Activated CD8-positive, alpha-beta T cell treated with anti-CD3 and anti-CD28 coated beads for 36 hours (primary cell): Measurements from ENCODE around the gene NDUFAF5. TPM values are rescaled to one million over a fixed set of nuclear protein-coding genes. Genes with fewer than 3 reads are reported as not detected.

ENCODE experiments used
- ATAC-seq: fragments of 200-7000 bp; cut with Tn5 transposase; one replicate; pipeline ENCODE4 v1.10.0; 2021; ENCODE audit warnings: mild to moderate bottlenecking, moderate library complexity
- CTCF ChIA-PET: fragments of 350-600 bp; sonication (Branson Sonifier 250); formaldehyde crosslinking; loops from one replicate; lab custom pipeline; 2021; ENCODE audit warnings: antibody characterized with exemption; lab: Charles Lee
- POLR2A ChIA-PET: fragments of 350-600 bp; sonication (Branson Sonifier 250); formaldehyde crosslinking; loops from one replicate; lab custom pipeline; 2021; ENCODE audit warnings: antibody characterized with exemption; lab: Charles Lee
- DNase-seq: peaks from one replicate; pipeline ENCODE4 v3.0.0-alpha.2; 2020
- H3K27ac Mint-ChIP-seq: one replicate; pipeline ENCODE4 v1.8.0; 2021; ENCODE audit warnings: mild to moderate bottlenecking, mixed read lengths
- H3K27me3 Mint-ChIP-seq: one replicate; pipeline ENCODE4 v1.8.0; 2021; ENCODE audit warnings: mixed read lengths
- H3K36me3 Mint-ChIP-seq: one replicate; pipeline ENCODE4 v1.8.0; 2021; ENCODE audit warnings: low read depth, mixed read lengths
- H3K4me1 Mint-ChIP-seq: one replicate; pipeline ENCODE4 v1.8.0; 2021; ENCODE audit warnings: low read depth, mixed read lengths
- H3K4me3 Mint-ChIP-seq: one replicate; pipeline ENCODE4 v1.8.0; 2021; ENCODE audit warnings: mild to moderate bottlenecking, moderate library complexity, mixed read lengths
- H3K9me3 Mint-ChIP-seq: one replicate; pipeline ENCODE4 v1.8.0; 2021; ENCODE audit warnings: mixed read lengths
- intact Hi-C: fragments of 100-400 bp; cut with micrococcal nuclease; formaldehyde crosslinking; loops from one replicate; pipeline ENCODE4 v1.10.0; 2022
- total RNA-seq, 2 experiments: library from RNA; stranded (reverse); gene quantifications; one replicate each; pipeline ENCODE4 v1.2.3, GENCODE V29; 2021
- TF ChIP-seq, protein P1 (sequence below): fragments of 200-600 bp; IDR thresholded peaks from one replicate; pipeline ENCODE4 v1.8.0; 2022; ENCODE audit warnings: antibody characterized with exemption, mild to moderate bottlenecking

Gene NDUFAF5
- total RNA-seq, 2 experiments from 2014 or later, result 25.9 to 28.4 TPM

DNA sequence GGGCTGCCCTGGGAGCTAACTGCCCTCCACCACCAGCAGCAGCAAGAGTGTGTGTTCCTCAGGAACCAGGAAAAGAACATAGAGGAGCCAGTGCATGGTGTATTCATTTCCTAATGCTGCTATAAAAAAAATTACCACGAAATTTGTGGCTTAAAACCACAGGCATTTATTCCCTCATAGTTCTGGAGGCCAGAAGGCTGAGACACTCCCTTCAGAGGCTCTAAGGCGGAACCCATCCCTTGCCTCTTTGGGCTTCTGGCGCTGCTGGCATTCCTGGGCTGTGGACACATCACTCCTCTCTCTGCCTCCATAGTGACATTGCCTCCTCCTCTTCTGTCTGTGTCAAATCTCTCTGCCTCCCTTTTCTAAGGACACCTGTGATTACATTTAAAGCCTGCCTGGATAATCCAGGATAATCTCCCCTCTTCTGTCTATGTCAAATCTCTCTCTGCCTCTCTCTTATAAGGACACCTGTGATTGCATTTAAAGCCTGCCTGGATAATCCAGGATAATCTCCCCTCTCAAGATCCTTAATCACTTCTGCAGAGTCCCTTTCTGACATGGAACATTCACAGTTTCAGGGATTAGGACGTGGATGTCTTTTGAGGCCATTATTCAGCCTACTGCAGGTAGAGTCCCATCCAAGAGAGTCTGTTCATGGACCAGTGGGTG is 54.7 kb downstream of the NDUFAF5 start:
- Mint-ChIP-seq H3K27me3 (peaks cover 14% of the 10 kb centered on the region), H3K4me1 (no peaks in the 10 kb centered on the region), H3K9me3 (no peaks in the 10 kb centered on the region), H3K27ac (no peak overlapping the region), H3K4me3 (no peak overlapping the region), H3K36me3 (no peaks in the 10 kb centered on the region)
- ChIA-PET CTCF (no interaction called here), POLR2A (no interaction called here)
- DNase-seq, result no peak
- no peak for ATAC-seq
- intact Hi-C loops, result no loop called here
- TF ChIP-seq, protein P1, sequence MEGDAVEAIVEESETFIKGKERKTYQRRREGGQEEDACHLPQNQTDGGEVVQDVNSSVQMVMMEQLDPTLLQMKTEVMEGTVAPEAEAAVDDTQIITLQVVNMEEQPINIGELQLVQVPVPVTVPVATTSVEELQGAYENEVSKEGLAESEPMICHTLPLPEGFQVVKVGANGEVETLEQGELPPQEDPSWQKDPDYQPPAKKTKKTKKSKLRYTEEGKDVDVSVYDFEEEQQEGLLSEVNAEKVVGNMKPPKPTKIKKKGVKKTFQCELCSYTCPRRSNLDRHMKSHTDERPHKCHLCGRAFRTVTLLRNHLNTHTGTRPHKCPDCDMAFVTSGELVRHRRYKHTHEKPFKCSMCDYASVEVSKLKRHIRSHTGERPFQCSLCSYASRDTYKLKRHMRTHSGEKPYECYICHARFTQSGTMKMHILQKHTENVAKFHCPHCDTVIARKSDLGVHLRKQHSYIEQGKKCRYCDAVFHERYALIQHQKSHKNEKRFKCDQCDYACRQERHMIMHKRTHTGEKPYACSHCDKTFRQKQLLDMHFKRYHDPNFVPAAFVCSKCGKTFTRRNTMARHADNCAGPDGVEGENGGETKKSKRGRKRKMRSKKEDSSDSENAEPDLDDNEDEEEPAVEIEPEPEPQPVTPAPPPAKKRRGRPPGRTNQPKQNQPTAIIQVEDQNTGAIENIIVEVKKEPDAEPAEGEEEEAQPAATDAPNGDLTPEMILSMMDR, result no peak

DNA sequence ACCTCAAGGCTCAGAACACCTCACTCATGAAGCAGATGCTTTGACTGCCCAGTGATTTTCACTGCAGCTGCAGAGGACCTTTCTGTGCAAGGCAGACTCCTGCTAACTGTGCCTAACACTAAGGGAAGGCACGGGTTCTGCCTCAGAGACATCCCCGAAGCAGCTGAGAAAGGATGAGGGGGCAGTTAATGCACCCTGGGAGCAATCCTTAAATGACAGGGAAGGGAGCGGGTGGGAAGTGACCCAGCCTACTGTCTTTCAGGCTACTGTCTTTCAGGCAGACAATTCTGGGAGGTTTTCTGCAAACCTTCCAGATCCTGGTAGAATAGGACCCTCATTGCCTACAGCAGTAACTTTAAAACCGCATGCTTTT is 55.3 kb downstream of the NDUFAF5 start:
- Mint-ChIP-seq H3K36me3 (no peaks in the 10 kb centered on the region), H3K4me1 (no peaks in the 10 kb centered on the region), H3K4me3 (no peak overlapping the region), H3K9me3 (no peaks in the 10 kb centered on the region), H3K27ac (no peak overlapping the region), H3K27me3 (peaks cover 14% of the 10 kb centered on the region)
- ChIA-PET POLR2A (no interaction called here), CTCF (no interaction called here)
- intact Hi-C loops, result no loop called here
- DNase-seq (no peak), ATAC-seq (no peak)
- TF ChIP-seq, protein P1, result no peak

DNA sequence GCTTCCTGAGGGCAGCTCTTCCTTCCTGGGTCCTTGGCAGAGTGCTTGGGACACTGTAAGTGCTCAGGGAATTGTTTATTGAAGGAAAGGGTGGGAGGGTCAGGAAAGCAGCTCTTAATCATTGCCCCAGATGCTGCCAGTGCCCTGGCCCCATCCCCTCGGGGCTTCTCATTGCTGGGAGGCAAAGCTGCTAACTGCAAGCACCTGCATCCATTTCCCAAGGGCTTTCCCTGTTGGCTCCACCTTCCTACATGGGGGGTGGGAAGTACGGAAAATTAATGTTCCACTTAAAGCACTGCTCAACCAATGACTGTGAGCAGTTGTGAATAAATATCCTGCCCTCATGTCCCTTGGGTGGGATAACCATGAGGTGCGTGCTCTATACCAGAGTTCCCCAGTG is 56.4 kb downstream of the NDUFAF5 start:
- H3K4me1 Mint-ChIP-seq, result no peaks in the 10 kb centered on the region
- DNase-seq (no peak), ATAC-seq (no peak)
- intact Hi-C loops, result no loop called here
- CTCF ChIA-PET, result no interaction called here
- H3K27ac Mint-ChIP-seq, result no peak overlapping the region
- no peaks in the 10 kb centered on the region for H3K9me3 Mint-ChIP-seq
- POLR2A ChIA-PET, result interaction anchor here (0.5 kb wide), 1 partner anchor 1759 kb away, joined by 3 read pairs; no protein-coding TSS in a partner anchor
- no peak overlapping the region for H3K4me3 Mint-ChIP-seq
- TF ChIP-seq, protein P1, result no peak
- H3K27me3 Mint-ChIP-seq, result peaks cover 13% of the 10 kb centered on the region
- no peaks in the 10 kb centered on the region for H3K36me3 Mint-ChIP-seq

DNA sequence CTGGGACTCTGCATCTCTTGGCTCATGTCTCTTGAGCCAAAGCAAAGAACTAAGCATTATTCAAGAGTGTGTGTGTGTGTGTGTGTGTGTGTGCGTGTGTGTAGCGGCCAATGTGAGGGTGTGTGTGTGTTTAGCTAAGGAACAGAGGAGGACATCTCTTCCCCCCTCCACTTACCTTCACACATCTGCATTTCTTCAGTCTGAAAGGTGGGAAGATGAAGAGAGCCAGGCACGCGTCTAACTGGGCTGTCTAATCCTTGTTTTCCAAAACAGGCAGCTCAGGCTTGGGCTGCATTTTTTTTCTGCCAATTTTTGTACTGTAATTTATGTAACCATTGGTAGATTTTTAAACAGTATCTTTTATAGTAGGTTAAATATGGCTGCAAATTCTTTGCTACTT is 59.5 kb downstream of the NDUFAF5 start:
- no peak overlapping the region for H3K4me3 Mint-ChIP-seq
- no peaks in the 10 kb centered on the region for H3K4me1 Mint-ChIP-seq

DNA sequence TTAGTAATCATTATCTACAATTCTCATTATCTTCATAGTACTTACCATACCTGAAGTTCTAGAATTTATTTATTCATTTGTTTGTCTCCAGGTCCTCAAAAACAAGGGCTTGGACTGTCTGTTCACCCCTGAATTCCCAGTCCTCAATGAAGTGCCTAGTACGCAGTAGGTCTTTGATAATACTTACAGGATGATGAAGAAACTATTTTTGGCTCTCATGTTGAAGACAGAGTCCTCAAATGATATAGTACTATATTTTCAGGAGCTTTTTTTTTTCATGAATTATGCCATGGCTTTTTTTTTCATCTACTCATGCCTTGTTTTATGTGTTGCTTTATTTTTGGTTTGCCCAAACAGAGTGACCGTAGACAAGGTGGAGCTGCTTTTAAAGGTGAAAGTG is 66.5 kb downstream of the NDUFAF5 start:
- intact Hi-C loops, result no loop called here
- H3K27ac Mint-ChIP-seq, result no peak overlapping the region
- H3K27me3 Mint-ChIP-seq, result peaks cover 4% of the 10 kb centered on the region
- ATAC-seq, result no peak
- DNase-seq, result no peak
- no peaks in the 10 kb centered on the region for H3K4me1 Mint-ChIP-seq
- TF ChIP-seq, protein P1, result no peak
- no peaks in the 10 kb centered on the region for H3K9me3 Mint-ChIP-seq
- no peak overlapping the region for H3K4me3 Mint-ChIP-seq
- POLR2A ChIA-PET, result no interaction called here
- CTCF ChIA-PET, result no interaction called here
- H3K36me3 Mint-ChIP-seq, result no peaks in the 10 kb centered on the region

More for the DNA sequence above, 59.5 kb downstream of the NDUFAF5 start:
- Mint-ChIP-seq H3K9me3 (no peaks in the 10 kb centered on the region), H3K36me3 (no peaks in the 10 kb centered on the region), H3K27me3 (peaks cover 3% of the 10 kb centered on the region), H3K27ac (no peak overlapping the region)
- TF ChIP-seq, protein P1, result no peak
- intact Hi-C loops, result no loop called here
- DNase-seq, result no peak
- CTCF ChIA-PET, result no interaction called here
- POLR2A ChIA-PET, result no interaction called here
- no peak for ATAC-seq
